Measurements from ENCODE around the gene PDE4B.
"Not testable (repeated sequence)": the region's sequence is repeated elsewhere in the genome, so short reads cannot be mapped to it uniquely, and the experiment has no call there.

The PDE4B gene

DNA sequence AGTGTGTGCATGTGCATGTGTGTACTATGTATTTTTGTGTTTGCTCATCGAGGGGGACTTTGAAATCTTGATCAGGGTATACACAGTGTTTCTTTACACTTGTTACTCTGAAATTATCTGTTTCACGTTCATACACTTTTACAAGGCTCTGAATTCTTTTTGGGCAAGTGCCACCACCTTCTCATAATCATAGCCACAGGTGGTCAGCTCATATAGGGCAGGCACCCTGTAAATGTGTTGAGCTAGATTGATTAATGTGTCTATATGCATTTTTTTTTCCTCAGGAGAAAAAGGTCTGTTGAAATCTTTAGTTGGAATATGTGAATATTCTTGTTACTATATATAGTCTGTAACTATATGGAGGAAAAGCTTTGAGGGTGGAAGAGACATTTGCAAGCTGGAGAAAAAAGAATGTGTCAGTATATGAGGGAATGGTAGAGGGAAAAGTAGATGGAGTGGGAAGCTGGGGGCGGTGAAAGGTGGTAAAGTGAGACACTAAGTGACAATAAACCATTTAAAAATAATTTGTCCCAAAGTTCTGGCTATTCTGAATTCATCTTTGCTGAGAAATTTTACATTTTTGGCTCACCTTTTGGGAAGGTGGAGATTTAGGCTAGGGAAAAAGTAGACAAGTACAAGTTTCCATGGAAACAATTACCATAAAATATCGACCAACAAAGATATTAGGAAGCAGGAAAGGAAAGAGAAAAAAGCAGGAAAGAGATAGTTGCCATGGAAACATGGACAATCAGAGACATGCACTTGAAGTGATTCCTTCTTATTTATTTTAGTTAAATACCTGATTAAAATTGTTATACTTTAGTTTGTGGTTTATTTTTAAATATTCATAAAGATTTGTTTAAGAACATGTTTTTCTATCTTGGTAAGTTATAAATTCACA is 277.5 kb downstream of the PDE4B start:
- DNase-seq = no peak

DNA sequence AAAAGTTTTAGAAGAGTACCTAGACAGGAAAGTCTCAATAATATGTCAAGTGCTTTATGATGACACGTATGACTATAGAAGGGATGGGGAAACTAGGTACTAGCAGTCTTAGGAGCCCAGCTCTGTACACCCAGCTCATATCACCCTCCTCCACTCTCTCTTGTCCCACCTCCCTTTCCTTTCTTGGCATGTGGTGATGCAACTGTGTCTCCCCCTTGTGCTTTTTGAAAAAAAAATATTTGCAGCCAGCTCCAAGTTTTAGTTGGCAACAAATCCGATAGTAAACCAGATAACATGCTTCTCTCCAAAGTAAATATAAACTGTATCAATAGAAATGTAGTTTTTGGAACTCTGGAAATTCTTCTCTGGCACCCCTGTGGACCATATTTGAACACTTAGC is 280.7 kb downstream of the PDE4B start:
- no peak for DNase-seq

DNA sequence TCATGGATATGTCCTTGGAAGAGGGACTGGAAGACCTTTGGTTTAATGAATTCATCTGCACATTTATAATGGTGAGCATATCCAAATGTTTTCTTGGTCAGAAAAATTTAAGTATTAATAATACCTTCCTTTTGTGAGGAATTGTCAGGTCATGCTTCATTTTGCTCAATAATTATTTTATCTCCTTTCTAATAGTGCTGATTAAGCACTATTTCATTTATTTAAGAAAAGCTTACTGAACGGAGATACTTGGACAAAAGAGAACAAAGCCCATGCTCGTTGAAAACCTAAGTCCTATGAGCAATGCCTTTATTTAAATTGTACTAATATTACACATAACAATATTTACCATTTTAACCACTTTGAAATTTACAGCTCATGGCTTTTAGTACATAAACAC is 281.5 kb downstream of the PDE4B start:
- DNase-seq = no peak

DNA sequence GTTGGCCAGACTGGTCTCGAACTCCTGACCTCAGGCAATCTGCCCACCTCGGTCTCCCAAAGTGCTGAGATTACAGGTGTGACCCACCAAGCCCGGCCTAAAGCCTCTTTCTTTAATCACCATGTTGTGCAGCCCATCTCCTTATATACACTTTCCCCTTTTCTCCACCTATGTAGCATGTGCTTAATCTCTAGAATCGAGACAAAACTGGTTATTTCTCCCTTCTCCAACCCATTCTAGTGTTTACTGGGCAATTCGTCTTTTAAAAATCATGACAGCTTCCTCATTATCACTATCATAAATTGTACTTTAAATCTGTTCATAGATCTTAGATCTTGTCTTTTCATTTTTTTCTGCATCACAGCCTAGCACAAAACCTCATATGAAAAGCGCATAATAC is 285.7 kb downstream of the PDE4B start:
- no peak for DNase-seq

DNA sequence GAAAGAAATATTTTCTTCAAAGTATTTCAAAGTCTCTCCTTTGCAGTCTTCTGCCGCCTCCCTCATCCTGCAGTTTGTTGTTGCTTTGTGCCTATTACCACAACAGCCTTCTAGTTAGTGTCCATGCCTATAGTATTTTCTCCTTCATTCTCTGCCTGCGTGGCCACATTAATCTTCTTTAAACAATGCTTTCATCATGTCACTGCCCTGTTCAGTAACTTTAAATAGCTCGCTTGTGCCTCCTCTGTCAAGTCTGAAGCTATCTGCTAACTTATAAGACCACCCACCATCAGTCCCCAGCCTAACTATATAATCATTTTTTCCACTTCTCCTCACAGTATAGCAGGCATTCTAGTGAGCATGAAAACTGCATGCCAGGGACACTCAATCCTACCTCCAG is 290.3 kb downstream of the PDE4B start:
- DNase-seq = no peak

DNA sequence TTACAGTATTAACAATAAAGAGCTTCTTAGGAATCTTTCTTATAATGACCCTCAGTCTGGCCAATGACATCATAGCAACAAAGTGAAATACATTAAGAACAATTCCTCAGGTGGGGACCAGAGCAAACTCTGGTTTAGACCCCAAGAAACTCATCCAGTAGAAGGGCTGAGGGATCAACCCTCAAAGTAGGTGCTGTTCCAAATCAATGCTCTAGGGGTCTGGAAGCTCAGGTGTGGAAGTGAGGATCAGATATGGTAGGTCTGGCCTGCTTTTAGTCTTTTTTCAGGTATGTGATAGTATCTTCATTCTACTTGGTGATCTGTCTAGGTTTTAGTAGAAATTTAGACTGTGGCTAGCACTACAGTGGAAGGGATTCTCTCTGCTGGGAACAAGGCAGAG is 291.7 kb downstream of the PDE4B start:
- no peak for DNase-seq

DNA sequence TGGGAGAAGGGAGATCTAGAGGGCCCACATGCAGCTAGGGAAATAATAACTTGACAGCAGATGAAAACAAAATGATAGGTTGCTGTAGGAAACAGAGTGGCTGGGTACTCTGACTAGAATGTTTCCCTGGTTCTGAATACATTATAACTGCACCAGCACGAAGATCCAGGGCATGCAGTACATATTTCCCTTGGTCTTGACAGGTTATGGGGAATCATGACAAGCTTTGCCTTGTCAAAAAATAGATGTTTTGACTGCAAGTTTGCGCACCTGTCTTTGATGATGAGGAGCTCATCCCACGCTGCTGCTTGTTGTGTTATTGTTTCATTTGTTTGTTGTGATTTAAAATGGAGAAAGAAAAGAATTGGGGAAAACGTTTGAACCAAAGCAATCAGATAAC is 292.9 kb downstream of the PDE4B start:
- DNase-seq = no peak

DNA sequence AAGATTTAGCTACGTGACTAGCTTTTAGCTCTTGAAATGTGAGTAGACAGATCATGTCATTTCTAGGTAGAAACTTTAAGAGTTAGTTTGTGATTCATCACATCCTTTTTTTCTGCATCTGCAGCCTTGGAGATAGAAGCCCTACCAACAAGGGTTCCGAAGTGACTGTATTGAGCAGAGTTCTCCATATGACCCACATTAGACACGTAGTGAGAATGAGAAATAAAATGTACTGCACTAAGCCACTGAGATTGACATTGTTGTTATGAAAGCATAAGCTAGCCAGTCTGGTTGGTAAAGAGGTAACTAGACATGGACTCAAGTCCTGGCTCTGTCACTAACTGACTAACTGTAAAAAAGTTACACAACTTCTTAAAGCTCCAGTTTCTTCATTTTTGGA is 296.1 kb downstream of the PDE4B start:
- DNase-seq = no peak

DNA sequence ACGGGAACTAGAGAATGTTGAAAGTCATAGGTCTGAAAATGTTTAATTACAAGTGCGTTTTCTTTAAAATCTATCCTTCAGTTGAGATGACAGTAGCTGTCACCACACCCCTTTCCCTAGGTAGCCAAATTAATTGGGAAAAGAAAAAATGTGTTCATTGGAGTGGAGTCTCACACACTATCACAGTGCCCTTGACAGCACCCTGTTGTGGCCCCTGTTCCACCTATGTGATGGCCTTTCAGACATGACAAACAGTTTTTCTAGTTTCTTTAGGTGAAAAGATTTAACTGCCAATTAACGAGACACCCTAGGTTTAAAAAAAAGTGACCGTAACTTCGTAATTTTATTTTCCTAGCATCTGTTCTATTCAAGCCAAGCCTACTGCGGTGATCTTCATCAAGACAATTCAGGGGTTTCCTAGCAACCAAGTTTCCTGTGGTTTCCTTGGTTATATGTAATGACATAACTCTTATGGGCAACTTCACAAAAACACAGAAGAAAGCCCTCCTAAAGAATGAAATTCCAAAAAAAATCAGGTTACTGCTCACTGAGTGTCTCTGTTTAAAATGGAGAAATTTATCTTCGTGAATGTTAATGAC is 298.3 kb downstream of the PDE4B start:
- DNase-seq = peak in 2 of 5 donors; percentile 1 to 19

DNA sequence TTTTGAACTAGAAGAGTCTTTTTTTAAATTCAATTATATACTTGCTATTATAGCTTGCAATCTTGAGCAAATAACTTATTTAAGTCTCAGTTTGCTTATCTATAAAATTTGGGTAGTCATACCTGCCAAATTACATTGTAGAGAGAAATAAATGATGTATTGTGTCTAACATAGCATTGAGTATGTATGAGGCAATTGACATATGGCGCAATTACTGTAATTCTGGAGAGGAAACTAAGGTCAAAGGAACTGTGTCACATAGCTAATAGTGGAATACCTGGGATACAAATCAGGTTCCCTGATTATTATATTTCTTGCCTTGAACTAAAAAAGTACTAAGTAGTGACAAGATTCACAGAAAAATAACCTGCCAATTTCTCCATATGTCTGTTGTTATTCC is 302.5 kb downstream of the PDE4B start:
- no peak for DNase-seq

DNA sequence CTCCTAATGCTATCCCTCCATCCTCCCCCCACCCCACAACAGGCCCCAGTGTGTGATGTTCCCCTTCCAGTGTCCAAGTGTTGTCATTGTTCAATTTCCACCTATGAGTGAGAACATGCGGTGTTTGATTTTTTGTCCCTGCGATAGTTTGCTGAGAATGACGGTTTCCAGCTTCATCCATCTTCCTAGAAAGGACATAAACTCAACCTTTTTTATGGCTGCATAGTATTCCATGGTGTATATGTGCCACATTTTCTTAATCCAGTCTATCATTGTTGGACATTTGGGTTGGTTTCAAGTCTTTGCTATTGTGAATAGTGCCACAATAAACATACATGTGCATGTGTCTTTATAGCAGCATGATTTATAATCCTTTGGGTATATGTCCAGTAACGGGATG is 308.3 kb downstream of the PDE4B start:
- not testable (repeated sequence) for DNase-seq

DNA sequence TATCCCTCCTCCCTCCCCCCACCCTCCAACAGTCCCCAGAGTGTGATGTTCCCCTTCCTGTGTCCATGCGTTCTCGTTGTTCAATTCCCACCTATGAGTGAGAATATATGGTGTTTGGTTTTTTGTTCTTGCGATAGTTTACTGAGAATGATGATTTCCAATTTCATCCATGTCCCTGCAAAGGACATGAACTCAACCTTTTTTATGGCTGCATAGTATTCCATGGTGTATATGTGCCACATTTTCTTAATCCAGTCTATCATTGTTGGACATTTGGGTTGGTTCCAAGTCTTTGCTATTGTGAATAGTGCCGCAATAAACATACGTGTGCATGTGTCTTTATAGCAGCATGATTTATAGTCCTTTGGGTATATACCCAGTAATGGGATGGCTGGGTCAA is 311.4 kb downstream of the PDE4B start:
- not testable (repeated sequence) for DNase-seq

DNA sequence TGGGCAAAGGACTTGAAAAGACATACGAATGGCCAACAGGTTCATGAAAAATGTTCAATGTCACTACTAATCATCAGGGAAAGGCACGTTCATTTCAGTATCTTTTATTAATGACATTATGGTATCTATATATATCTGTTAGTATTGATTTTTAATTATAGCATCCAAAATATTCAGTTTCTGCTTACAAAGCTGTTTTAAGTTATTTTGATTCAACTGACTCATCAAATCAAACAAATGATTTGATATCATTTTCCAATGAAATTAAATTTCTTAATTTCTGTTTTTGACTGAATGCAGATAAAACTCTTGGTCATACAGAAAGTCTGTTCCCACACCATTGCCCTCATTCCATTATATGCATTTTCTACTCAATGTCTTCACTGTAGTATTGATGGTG is 315.9 kb downstream of the PDE4B start:
- no peak for DNase-seq

DNA sequence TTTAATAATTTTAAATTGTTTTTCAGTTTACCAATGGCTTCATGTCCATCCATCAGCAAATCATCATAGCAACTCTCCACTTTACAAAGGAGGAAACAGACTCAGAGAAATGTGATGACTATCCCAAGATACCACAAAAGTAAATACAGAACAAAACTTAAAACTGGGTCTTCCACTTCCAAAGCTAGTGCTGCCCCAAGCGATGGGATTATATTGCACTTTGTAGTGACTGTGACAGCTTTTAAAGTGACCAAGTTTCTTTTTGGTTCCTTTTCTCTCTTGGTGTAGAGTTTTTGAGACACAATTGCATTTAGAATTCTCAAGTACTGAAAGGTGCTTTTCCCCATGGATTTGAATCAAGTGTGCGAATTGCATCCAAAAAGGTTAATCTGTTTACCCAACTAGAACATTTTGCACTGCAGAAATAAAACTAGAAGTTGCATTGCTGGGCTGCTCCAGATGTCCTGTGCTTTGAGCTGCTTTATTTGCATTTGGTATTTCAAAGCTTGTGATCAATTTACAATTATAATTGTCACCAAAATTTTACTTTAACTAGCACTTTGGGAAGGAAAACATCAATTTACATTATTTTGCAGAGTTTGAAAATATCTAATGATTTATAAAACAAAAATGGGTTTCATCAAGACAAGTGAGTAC is 320.2 kb downstream of the PDE4B start:
- no peak for DNase-seq

DNA sequence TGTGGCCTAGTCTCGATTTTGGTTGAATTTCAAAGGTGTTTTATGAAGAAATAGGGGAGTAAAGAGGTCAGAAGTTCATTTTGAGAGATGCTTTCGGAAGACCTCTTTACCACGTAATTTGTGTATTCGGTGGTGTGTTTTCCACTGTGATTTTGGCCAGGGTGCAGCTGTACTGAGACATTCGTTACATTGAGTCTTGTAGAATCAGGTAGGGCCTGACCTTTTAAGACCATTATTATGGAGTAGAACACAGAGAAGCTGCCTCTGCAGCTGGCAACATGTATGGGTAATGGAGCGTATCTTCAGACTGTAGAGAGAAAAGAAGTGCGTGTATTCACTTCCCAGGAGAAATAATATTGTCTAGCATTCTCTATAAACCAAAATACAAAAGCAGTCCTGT is 326.5 kb downstream of the PDE4B start:
- no peak for DNase-seq

DNA sequence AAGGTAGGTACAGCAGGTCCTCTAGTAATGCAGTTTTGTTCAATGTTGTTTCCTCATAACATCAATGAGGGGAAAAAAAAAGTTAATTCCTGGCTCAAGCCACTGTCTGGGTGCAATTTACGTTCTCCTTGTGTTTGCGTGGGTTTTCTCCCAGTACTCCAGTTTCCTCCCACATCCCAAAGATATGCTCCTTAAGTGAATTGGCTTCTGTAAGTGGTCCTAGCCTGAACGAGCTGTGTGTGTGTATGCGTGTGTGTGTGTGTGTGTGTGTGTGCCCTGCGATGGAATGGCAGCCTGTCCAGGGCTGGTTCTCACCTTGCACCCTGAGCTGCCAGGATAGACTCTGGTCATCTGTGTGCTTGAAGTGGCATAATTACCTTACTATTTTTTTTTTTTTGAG is 332.0 kb downstream of the PDE4B start:
- no peak for DNase-seq

DNA sequence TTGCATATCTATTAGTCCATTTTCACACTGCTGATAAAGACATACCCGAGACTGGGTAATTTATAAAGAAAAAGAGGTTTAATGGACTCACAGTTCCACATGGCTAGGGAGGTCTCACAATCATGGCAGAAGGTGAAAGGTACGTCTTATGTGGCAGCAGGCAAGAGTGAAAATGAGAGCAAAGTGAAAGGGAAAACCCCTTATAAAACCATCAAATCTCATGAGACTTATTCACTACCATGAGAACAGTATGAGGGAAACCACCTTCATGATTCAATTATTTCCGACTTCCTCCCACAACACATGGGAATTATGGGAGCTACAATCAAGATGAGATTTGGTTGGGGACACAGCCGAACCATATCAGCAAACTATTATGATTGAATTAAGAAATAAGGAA is 335.9 kb downstream of the PDE4B start:
- peak in 1 of 5 donors; percentile 4 for DNase-seq

DNA sequence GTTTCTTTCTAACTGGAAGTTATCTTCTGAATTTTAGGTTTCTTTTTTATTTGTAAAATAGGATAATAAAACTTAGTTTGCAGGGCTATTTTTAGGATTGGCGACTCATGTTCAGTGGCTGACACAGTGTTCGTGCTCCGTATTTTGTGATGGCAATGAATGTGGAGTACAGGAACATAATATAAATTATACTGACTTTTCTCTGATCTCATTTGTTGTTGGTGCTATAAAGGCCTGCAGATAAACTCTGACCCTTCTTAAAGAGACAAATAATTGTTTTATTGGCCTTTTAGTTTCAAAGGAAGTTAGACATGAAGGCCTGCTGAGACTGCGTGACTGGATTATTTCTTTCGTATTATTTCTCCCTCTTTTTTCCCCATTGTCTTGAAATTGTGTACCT is 339.6 kb downstream of the PDE4B start:
- no peak for DNase-seq

DNA sequence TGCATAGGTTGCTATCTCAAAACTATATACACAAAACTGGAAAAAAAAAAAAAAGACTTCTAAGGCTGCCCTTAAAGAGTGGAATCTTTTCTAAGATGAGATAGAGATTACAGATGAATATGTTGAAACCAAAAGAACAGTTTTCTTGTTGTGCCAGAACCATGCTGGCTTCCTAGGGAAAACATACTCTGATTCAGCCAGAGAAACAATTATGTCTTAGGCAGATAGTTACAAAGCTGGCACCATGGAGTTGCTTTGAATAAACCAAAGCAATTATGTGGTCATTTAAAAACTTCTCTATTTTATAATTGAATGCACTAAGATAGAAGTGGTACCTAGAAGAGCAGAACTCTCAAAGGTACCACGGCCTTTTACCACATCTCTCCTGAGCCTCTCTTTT is 341.3 kb downstream of the PDE4B start:
- DNase-seq = no peak

DNA sequence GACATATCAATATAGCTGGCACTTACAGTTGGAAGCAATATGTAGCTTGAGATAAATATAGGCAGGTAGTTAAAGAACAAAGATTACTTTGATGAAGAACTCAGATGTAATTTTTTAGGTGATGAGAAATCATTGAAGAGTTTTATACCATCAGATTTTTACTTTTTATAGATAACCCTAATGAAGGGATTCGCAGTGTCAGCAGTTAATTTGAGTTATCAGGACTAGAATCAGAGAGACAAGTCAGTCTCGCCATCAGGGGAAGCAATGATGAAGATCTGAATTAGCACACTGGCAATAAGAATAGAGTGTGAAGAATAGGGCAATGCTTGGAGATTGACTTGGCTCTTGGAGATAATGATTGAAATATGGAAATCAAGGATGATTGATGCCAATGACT is 342.5 kb downstream of the PDE4B start:
- DNase-seq = no peak

DNA sequence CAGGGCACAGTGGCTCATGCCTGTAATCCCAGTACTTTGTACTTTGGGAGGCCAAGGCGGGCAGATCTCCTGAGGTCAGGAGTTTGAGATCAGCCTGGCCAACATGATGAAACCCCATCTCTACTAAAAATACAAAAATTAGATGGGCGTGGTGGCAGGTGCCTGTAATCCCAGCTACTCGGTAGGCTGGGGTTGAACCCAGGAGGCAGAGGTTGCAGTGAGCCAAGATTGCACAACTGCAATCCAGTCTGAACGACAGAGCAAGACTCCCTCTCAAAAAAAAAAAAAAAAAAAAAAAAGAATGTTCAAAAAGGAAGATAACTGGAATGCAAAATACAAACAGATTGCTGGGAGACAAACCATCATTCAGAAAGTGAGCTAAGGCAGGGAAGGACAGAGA is 343.7 kb downstream of the PDE4B start:
- DNase-seq = not testable (repeated sequence)

DNA sequence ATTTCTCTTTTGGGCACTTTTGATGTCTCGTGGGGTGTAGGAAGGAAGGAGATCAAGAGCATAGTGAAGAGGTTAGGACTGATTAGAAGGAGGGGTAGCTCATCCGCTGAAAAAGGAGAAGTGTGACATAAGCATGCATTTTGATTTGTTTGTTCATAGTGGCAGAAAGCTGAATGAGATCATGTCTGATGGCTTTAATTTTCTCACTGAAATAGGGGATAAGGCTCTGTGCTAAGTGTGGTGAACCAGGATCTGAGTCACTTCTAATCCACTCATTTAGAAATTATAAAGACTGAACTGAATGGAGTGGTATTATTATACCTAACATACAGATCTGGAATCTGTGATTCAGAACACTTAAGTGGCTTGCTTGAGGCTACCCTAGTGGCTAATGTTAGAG is 344.5 kb downstream of the PDE4B start:
- peak in 1 of 5 donors; percentile 31 for DNase-seq

DNA sequence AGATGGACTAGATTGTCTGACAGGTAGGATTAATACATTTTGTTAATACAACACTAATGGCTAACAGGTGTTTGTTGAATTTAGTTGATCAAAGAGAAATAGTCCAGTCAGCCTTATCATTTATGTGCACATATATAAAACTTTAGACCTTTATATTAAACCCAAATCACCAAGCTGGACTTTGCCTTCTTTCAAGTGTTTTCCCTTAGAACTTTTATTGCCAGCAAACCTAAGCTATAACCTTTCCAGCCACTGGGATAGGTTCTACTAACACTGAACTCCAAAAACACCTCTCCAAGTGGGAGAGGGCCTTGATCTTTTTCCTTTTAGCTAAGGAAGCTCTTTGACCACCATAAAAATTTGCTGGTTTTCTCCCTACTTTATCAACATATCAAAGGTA is 345.9 kb downstream of the PDE4B start:
- DNase-seq = no peak

DNA sequence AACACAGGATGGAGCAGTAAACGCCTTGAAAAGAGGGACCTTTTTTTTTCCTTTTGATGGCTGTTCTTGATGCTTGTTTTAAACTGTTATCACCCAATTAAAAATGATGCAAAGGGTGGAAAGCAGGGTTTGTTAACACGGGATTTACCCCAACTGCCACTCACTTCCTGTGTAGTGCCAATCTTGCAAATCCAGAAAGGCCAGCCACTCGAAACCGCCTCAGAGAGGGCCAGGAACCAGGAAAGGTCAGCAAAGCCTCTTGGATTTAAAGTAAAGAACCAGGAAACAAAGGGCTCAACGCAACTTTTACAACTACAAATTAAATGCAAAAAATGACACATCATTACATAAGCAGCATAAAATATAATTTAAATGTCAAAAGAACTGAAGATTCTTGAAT is 347.4 kb downstream of the PDE4B start:
- DNase-seq = peak in 1 of 5 donors; percentile 33

All from T-helper 1 cell (primary cell).